Measurements from ENCODE around the gene LRRC31. TPM values are rescaled to one million over a fixed set of nuclear protein-coding genes. Genes with fewer than 3 reads are reported as not detected.
A peak's percentile ranks its signal among the peaks of the same experiment; 100 is the strongest.

The LRRC31 gene
- total and polyA plus RNA-seq, 5 donors: not detected

- intact Hi-C loops (cut with DNase I): no loop called here
- DNase-seq (peak in 2 of 3 donors; percentile 28 to 61), ATAC-seq (peak; percentile 76 to 88)
- H3K27ac ChIP-seq (ENCODE audit: low read length): no peak overlapping the region
- 68% methylated on average over 3 of the region's 3 CpGs for WGBS
- H3K27me3 ChIP-seq (ENCODE audit: control insufficient read depth, insufficient read depth): no peaks in the 10 kb centered on the region
- peaks cover 3% of the 10 kb centered on the region for H3K4me1 ChIP-seq (ENCODE audit: control insufficient read depth, insufficient read depth, low read length)
- H3K4me3 ChIP-seq (ENCODE audit: low read length): no peak overlapping the region
- H3K9me3 ChIP-seq (ENCODE audit: control insufficient read depth, low read length): no peaks in the 10 kb centered on the region
Measured at GRCh38 chr3:169836942-169837275, 32.8 kb downstream of the LRRC31 start.

GRCh38 chr3:169836078-169836941 lies 33.4 kb downstream of the LRRC31 start:
- H3K4me1 ChIP-seq (ENCODE audit: control insufficient read depth, insufficient read depth, low read length): peaks cover 3% of the 10 kb centered on the region
- 76% methylated on average over 5 of the region's 5 CpGs for WGBS
- intact Hi-C loops (cut with DNase I): no loop called here
- peak; percentile 41 to 80 for ATAC-seq
- peak in 2 of 3 donors; percentile 23 to 52 for DNase-seq
- no peak overlapping the region for H3K27ac ChIP-seq (ENCODE audit: low read length)
- H3K4me3 ChIP-seq (ENCODE audit: low read length): no peak overlapping the region
- no peaks in the 10 kb centered on the region for H3K27me3 ChIP-seq (ENCODE audit: control insufficient read depth, insufficient read depth)
- no peaks in the 10 kb centered on the region for H3K9me3 ChIP-seq (ENCODE audit: control insufficient read depth, low read length)

GRCh38 chr3:169835533-169835932 lies 34.2 kb downstream of the LRRC31 start:
- ATAC-seq (no peak), DNase-seq (no peak)
- Histone ChIP-seq H3K9me3 (ENCODE audit: control insufficient read depth, low read length) (no peaks in the 10 kb centered on the region), H3K4me1 (ENCODE audit: control insufficient read depth, insufficient read depth, low read length) (peaks cover 3% of the 10 kb centered on the region), H3K4me3 (ENCODE audit: low read length) (no peak overlapping the region), H3K27me3 (ENCODE audit: control insufficient read depth, insufficient read depth) (no peaks in the 10 kb centered on the region), H3K27ac (ENCODE audit: low read length) (no peak overlapping the region)
- intact Hi-C loops (cut with DNase I): no loop called here
- 64% methylated on average over 1 of the region's 1 CpG for WGBS

- Histone ChIP-seq H3K27me3 (ENCODE audit: control insufficient read depth, insufficient read depth) (no peaks in the 10 kb centered on the region), H3K4me1 (ENCODE audit: control insufficient read depth, insufficient read depth, low read length) (no peaks in the 10 kb centered on the region), H3K9me3 (ENCODE audit: control insufficient read depth, low read length) (no peaks in the 10 kb centered on the region), H3K27ac (ENCODE audit: low read length) (no peak overlapping the region), H3K4me3 (ENCODE audit: low read length) (no peak overlapping the region)
- 72% methylated on average over 4 of the region's 4 CpGs for WGBS
- intact Hi-C loops (cut with DNase I): no loop called here
- DNase-seq (no peak), ATAC-seq (no peak)
Measured at GRCh38 chr3:169827712-169828111, 42.0 kb downstream of the LRRC31 start.

- Histone ChIP-seq H3K4me1 (ENCODE audit: control insufficient read depth, insufficient read depth, low read length) (no peaks in the 10 kb centered on the region), H3K27me3 (ENCODE audit: control insufficient read depth, insufficient read depth) (no peaks in the 10 kb centered on the region), H3K9me3 (ENCODE audit: control insufficient read depth, low read length) (no peaks in the 10 kb centered on the region), H3K4me3 (ENCODE audit: low read length) (no peak overlapping the region), H3K27ac (ENCODE audit: low read length) (no peak overlapping the region)
- 88% methylated on average over 3 of the region's 3 CpGs for WGBS
- intact Hi-C loops (cut with DNase I): no loop called here
- DNase-seq: no peak
- no peak for ATAC-seq
Measured at GRCh38 chr3:169825316-169825715, 44.4 kb downstream of the LRRC31 start.

GRCh38 chr3:169822983-169823382 lies 46.8 kb downstream of the LRRC31 start:
- WGBS: 85% methylated on average over 6 of the region's 6 CpGs

GRCh38 chr3:169822540-169822939 lies 47.2 kb downstream of the LRRC31 start:
- no peak overlapping the region for H3K4me3 ChIP-seq (ENCODE audit: low read length)
- no peaks in the 10 kb centered on the region for H3K27me3 ChIP-seq (ENCODE audit: control insufficient read depth, insufficient read depth)
- 97% methylated on average over 20 of the region's 20 CpGs for WGBS
- intact Hi-C loops (cut with DNase I): no loop called here
- DNase-seq: no peak
- no peaks in the 10 kb centered on the region for H3K4me1 ChIP-seq (ENCODE audit: control insufficient read depth, insufficient read depth, low read length)
- no peak overlapping the region for H3K27ac ChIP-seq (ENCODE audit: low read length)
- no peak for ATAC-seq
- H3K9me3 ChIP-seq (ENCODE audit: control insufficient read depth, low read length): no peaks in the 10 kb centered on the region

More at GRCh38 chr3:169822983-169823382, 46.8 kb downstream of the LRRC31 start:
- Histone ChIP-seq H3K9me3 (ENCODE audit: control insufficient read depth, low read length) (no peaks in the 10 kb centered on the region), H3K4me1 (ENCODE audit: control insufficient read depth, insufficient read depth, low read length) (no peaks in the 10 kb centered on the region), H3K27ac (ENCODE audit: low read length) (no peak overlapping the region), H3K27me3 (ENCODE audit: control insufficient read depth, insufficient read depth) (no peaks in the 10 kb centered on the region), H3K4me3 (ENCODE audit: low read length) (no peak overlapping the region)
- intact Hi-C loops (cut with DNase I): no loop called here
- DNase-seq (no peak), ATAC-seq (no peak)

GRCh38 chr3:169822091-169822490 lies 47.6 kb downstream of the LRRC31 start:
- Histone ChIP-seq H3K9me3 (ENCODE audit: control insufficient read depth, low read length) (no peaks in the 10 kb centered on the region), H3K4me1 (ENCODE audit: control insufficient read depth, insufficient read depth, low read length) (no peaks in the 10 kb centered on the region), H3K4me3 (ENCODE audit: low read length) (no peak overlapping the region), H3K27ac (ENCODE audit: low read length) (no peak overlapping the region), H3K27me3 (ENCODE audit: control insufficient read depth, insufficient read depth) (no peaks in the 10 kb centered on the region)
- DNase-seq (no peak), ATAC-seq (no peak)
- intact Hi-C loops (cut with DNase I): no loop called here
- 94% methylated on average over 15 of the region's 15 CpGs for WGBS

- WGBS: 81% methylated on average over 2 of the region's 2 CpGs
- Histone ChIP-seq H3K4me1 (ENCODE audit: control insufficient read depth, insufficient read depth, low read length) (peaks cover 3% of the 10 kb centered on the region), H3K4me3 (ENCODE audit: low read length) (no peak overlapping the region), H3K9me3 (ENCODE audit: control insufficient read depth, low read length) (no peaks in the 10 kb centered on the region), H3K27ac (ENCODE audit: low read length) (no peak overlapping the region), H3K27me3 (ENCODE audit: control insufficient read depth, insufficient read depth) (no peaks in the 10 kb centered on the region)
- DNase-seq (no peak), ATAC-seq (no peak)
- intact Hi-C loops (cut with DNase I): no loop called here
Measured at GRCh38 chr3:169818316-169818715, 51.4 kb downstream of the LRRC31 start.

GRCh38 chr3:169815590-169816150 lies 54.1 kb downstream of the LRRC31 start:
- DNase-seq: no peak
- intact Hi-C loops (cut with DNase I): no loop called here
- 95% methylated on average over 4 of the region's 4 CpGs for WGBS
- Histone ChIP-seq H3K4me3 (ENCODE audit: low read length) (no peak overlapping the region), H3K4me1 (ENCODE audit: control insufficient read depth, insufficient read depth, low read length) (peaks cover 3% of the 10 kb centered on the region), H3K27ac (ENCODE audit: low read length) (no peak overlapping the region), H3K9me3 (ENCODE audit: control insufficient read depth, low read length) (no peaks in the 10 kb centered on the region), H3K27me3 (ENCODE audit: control insufficient read depth, insufficient read depth) (no peaks in the 10 kb centered on the region)
- no peak for ATAC-seq

- peak in 1 of 2 donors; percentile 6 for ATAC-seq
- peak in 1 of 3 donors; percentile 73 for DNase-seq
- WGBS: 61% methylated on average over 27 of the region's 27 CpGs
- H3K4me3 ChIP-seq (ENCODE audit: low read length): peak overlapping the region; percentile 78
- H3K27ac ChIP-seq (ENCODE audit: low read length): no peak overlapping the region
- H3K9me3 ChIP-seq (ENCODE audit: control insufficient read depth, low read length): no peaks in the 10 kb centered on the region
- intact Hi-C loops (cut with DNase I): no loop called here
- peaks cover 3% of the 10 kb centered on the region for H3K4me1 ChIP-seq (ENCODE audit: control insufficient read depth, insufficient read depth, low read length)
- no peaks in the 10 kb centered on the region for H3K27me3 ChIP-seq (ENCODE audit: control insufficient read depth, insufficient read depth)
Measured at GRCh38 chr3:169813757-169814517, 55.8 kb downstream of the LRRC31 start.
